ENCODE measurements around the gene GIMAP5. TPM values are rescaled to one million over a fixed set of nuclear protein-coding genes. Genes with fewer than 3 reads are reported as not detected.

GIMAP5 gene
- total RNA-seq, 1 donor from 2014 or later: 220 TPM

DNA sequence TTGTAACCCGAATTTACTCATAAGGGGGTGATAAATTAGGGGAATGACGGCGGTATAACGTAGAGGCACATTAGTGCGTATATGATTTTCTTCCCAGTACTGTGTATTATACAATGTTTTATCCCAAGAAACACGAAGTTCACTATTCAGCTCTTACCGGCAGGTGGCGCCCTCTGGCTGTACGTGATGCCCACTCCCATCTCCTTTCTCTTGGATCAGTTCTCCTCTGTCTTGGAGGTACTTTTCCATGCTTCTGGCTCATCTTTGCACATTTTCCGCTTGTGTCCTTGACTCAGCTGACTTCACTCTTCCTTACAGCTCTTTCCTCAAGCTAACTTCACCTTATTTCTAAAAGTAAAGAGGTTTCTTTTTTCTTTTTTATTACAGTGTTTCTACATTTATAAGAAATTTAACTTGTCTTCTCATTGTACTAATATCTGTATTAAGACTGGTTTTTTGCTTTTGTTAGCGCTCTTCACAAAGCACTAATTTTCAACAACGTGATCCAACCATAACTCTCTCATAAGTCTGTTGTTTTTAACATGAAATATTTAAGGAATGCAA, 41.6 kb downstream of the GIMAP5 start:
- DNase-seq (ENCODE audit: low spot score): peak; percentile 85
- H3K4me3 Mint-ChIP-seq (ENCODE audit: unreplicated experiment): no peak overlapping the region
- no peaks in the 10 kb centered on the region for H3K9me3 Mint-ChIP-seq (ENCODE audit: unreplicated experiment)
- TF ChIP-seq, protein P1, sequence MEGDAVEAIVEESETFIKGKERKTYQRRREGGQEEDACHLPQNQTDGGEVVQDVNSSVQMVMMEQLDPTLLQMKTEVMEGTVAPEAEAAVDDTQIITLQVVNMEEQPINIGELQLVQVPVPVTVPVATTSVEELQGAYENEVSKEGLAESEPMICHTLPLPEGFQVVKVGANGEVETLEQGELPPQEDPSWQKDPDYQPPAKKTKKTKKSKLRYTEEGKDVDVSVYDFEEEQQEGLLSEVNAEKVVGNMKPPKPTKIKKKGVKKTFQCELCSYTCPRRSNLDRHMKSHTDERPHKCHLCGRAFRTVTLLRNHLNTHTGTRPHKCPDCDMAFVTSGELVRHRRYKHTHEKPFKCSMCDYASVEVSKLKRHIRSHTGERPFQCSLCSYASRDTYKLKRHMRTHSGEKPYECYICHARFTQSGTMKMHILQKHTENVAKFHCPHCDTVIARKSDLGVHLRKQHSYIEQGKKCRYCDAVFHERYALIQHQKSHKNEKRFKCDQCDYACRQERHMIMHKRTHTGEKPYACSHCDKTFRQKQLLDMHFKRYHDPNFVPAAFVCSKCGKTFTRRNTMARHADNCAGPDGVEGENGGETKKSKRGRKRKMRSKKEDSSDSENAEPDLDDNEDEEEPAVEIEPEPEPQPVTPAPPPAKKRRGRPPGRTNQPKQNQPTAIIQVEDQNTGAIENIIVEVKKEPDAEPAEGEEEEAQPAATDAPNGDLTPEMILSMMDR (IDR thresholded peaks at IDR 0.05; ENCODE audit: unreplicated experiment): peak; percentile 94
- peaks cover 8% of the 10 kb centered on the region for H3K4me1 Mint-ChIP-seq (ENCODE audit: unreplicated experiment)
- H3K27me3 Mint-ChIP-seq (ENCODE audit: unreplicated experiment): peaks cover 2% of the 10 kb centered on the region
- H3K36me3 Mint-ChIP-seq (ENCODE audit: low read depth, unreplicated experiment): no peaks in the 10 kb centered on the region
- H3K27ac Mint-ChIP-seq (ENCODE audit: unreplicated experiment): peak overlapping the region; percentile 2

DNA sequence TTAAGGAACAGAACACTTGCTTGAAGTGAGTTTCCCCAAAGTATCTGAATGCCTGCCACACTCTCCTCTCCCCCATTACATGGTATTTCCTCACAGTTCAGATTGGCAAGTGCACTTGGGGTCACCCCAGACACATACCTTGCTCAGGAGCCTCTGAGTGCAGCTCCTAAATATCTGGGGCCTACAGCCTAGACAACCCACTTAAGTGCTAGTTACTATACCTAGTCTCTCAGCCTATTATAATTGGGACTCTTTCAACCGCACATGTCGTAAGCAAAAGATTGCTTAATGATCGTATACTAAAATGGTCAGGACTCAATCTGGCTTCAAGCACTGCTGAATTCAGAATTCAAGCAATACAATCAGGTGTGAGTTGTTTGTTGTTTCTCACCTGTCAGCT, 43.1 kb downstream of the GIMAP5 start:
- peaks cover 21% of the 10 kb centered on the region for H3K4me1 Mint-ChIP-seq (ENCODE audit: unreplicated experiment)
- peaks cover 2% of the 10 kb centered on the region for H3K27me3 Mint-ChIP-seq (ENCODE audit: unreplicated experiment)
- no peak overlapping the region for H3K4me3 Mint-ChIP-seq (ENCODE audit: unreplicated experiment)
- H3K36me3 Mint-ChIP-seq (ENCODE audit: low read depth, unreplicated experiment): no peaks in the 10 kb centered on the region
- H3K9me3 Mint-ChIP-seq (ENCODE audit: unreplicated experiment): no peaks in the 10 kb centered on the region
- H3K27ac Mint-ChIP-seq (ENCODE audit: unreplicated experiment): no peak overlapping the region
- TF ChIP-seq, protein P1 (IDR thresholded peaks at IDR 0.05; ENCODE audit: unreplicated experiment): no peak
- DNase-seq (ENCODE audit: low spot score): no peak

DNA sequence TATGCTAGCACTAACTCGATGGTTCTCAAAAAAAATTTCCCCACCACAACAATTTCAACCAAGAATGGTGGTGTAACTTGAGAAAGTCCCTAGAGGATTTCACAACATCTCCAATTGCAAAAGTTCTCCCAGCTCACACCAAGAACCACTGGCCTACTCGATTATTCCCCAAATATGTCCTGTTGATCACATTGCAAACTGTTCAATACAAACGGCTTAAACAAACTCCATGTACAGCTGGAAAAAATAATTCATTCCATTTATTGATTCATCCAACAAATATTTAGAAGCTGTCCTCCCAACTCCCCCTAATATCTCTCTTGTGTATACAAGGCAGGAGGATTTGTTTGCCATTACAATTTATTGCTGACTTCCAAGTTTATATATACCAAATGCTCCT, 43.9 kb downstream of the GIMAP5 start:
- TF ChIP-seq, protein P1 (IDR thresholded peaks at IDR 0.05; ENCODE audit: unreplicated experiment): no peak
- Mint-ChIP-seq H3K4me1 (ENCODE audit: unreplicated experiment) (peaks cover 27% of the 10 kb centered on the region), H3K36me3 (ENCODE audit: low read depth, unreplicated experiment) (no peaks in the 10 kb centered on the region), H3K27ac (ENCODE audit: unreplicated experiment) (no peak overlapping the region), H3K27me3 (ENCODE audit: unreplicated experiment) (peaks cover 2% of the 10 kb centered on the region), H3K4me3 (ENCODE audit: unreplicated experiment) (no peak overlapping the region), H3K9me3 (ENCODE audit: unreplicated experiment) (no peaks in the 10 kb centered on the region)
- DNase-seq (ENCODE audit: low spot score): no peak

DNA sequence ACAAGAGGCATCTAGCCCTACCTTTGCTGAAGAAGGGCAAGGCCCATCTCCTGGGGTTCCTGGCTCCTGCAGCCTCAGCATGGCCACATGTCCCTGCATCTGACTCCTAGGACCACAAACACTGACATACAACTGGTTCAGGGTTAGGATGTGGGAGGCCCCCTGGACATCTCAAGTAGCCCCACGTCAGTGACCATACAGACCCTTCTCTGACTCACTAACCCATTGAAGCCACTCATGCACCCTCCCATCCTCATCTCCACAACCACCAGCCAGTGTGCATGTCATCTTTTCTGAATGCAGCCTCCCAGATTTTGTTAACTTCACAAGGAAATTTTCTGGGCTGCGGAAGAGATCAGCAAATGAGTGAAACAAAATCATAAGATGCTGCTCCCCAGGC, 44.7 kb downstream of the GIMAP5 start:
- Mint-ChIP-seq H3K36me3 (ENCODE audit: low read depth, unreplicated experiment) (no peaks in the 10 kb centered on the region), H3K27ac (ENCODE audit: unreplicated experiment) (no peak overlapping the region), H3K27me3 (ENCODE audit: unreplicated experiment) (peaks cover 2% of the 10 kb centered on the region), H3K4me1 (ENCODE audit: unreplicated experiment) (peaks cover 28% of the 10 kb centered on the region), H3K9me3 (ENCODE audit: unreplicated experiment) (no peaks in the 10 kb centered on the region), H3K4me3 (ENCODE audit: unreplicated experiment) (no peak overlapping the region)
- no peak for DNase-seq (ENCODE audit: low spot score)
- TF ChIP-seq, protein P1 (IDR thresholded peaks at IDR 0.05; ENCODE audit: unreplicated experiment): no peak

DNA sequence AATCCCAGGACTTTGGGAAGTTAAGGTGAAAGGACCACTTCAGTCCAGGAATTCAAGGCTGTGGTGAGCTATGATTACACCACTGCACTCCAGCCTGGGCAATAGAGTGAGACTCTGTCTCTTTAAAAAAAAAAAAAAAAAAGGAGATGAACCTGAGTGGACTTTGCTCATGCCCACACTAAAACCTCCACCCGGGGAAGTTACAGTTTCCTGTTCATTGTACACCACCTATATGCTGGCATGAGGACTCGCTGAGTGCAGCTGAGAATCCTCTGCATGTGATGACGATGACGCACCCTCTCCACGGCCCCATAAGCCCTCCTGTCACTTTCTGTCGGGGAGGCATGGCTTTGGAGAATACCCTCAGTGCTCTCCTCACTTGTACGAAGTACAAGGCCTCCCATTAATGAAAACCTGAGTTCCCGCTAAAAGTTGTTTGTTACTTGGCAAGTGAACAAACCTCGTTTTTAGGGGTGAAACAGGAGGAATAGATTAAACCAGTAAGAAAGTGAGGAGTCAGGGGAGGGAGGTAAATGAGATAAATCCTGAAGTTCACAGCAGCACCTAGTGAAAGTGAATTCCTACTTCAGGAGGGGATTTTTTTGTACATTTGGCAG, 47.0 kb downstream of the GIMAP5 start:
- TF ChIP-seq, protein P1 (IDR thresholded peaks at IDR 0.05; ENCODE audit: unreplicated experiment): no peak
- H3K36me3 Mint-ChIP-seq (ENCODE audit: low read depth, unreplicated experiment): no peaks in the 10 kb centered on the region
- H3K9me3 Mint-ChIP-seq (ENCODE audit: unreplicated experiment): no peaks in the 10 kb centered on the region
- H3K27me3 Mint-ChIP-seq (ENCODE audit: unreplicated experiment): no peaks in the 10 kb centered on the region
- no peak overlapping the region for H3K4me3 Mint-ChIP-seq (ENCODE audit: unreplicated experiment)
- no peak overlapping the region for H3K27ac Mint-ChIP-seq (ENCODE audit: unreplicated experiment)
- no peak for DNase-seq (ENCODE audit: low spot score)
- H3K4me1 Mint-ChIP-seq (ENCODE audit: unreplicated experiment): peaks cover 34% of the 10 kb centered on the region
